Fibroblast of mammary gland (primary cell): Measurements from ENCODE around the gene COL15A1.

ENCODE experiments used
- DNase-seq: peaks from one replicate; pipeline ENCODE4 v3.0.0-alpha.2; 2010; ENCODE audit warnings: low read depth
- H3K4me3 ChIP-seq: 2 replicates; pipeline ENCODE4 v1.5.1; 2011; ENCODE audit warnings: low read depth, mild to moderate bottlenecking, low read length, moderate library complexity; ENCODE audit not compliant: control insufficient read depth
- TF ChIP-seq, protein P1 (sequence below): conservative IDR thresholded peaks from 2 replicates; pipeline ENCODE4 v1.5.1; 2011; ENCODE audit warnings: low read depth, low read length, inconsistent platforms; ENCODE audit not compliant: control insufficient read depth, insufficient read depth

COL15A1 gene

GRCh38 chr9:98943682-98944056 lies at the start of gene COL15A1:
Gene COL15A1 (plus strand): TSS chr9:98943907. CDS start chr9:98944062, 155 bp downstream.
- H3K4me3 ChIP-seq: peak within 1 kb of the TSS; percentile 57
- DNase-seq: no peak
- TF ChIP-seq, protein P1, sequence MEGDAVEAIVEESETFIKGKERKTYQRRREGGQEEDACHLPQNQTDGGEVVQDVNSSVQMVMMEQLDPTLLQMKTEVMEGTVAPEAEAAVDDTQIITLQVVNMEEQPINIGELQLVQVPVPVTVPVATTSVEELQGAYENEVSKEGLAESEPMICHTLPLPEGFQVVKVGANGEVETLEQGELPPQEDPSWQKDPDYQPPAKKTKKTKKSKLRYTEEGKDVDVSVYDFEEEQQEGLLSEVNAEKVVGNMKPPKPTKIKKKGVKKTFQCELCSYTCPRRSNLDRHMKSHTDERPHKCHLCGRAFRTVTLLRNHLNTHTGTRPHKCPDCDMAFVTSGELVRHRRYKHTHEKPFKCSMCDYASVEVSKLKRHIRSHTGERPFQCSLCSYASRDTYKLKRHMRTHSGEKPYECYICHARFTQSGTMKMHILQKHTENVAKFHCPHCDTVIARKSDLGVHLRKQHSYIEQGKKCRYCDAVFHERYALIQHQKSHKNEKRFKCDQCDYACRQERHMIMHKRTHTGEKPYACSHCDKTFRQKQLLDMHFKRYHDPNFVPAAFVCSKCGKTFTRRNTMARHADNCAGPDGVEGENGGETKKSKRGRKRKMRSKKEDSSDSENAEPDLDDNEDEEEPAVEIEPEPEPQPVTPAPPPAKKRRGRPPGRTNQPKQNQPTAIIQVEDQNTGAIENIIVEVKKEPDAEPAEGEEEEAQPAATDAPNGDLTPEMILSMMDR: no peak

- TF ChIP-seq, protein P1: no peak
- DNase-seq: no peak
Observed at GRCh38 chr9:98894171-98894570, 49.5 kb upstream of the COL15A1 start.

DNA sequence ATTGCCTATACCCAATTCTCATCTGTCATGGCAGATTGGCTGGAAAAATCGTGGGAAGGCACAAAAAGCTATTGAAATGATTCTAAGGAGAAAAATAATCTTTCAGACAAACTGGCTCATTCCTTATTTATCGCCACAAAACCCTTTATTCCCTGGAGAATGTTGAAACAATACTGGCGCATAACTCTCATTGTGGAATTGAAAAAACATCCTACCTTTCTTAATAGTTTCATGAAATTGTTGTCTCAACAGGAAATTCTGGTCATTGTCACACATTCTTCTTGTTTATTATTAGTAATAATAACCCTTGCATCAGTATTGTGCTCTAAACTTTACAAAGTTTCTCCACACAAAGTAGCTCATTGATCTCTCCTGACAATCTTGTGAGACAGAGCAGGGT lies 48.9 kb upstream of the COL15A1 start:
- H3K4me3 ChIP-seq: no peak overlapping the region
- TF ChIP-seq, protein P1: no peak
- DNase-seq: no peak

More at GRCh38 chr9:98894171-98894570, 49.5 kb upstream of the COL15A1 start:
- H3K4me3 ChIP-seq: no peak overlapping the region

- H3K4me3 ChIP-seq: no peak overlapping the region
- no peak for DNase-seq
- TF ChIP-seq, protein P1: no peak
Observed at GRCh38 chr9:98896632-98897031, 47.1 kb upstream of the COL15A1 start.

DNA sequence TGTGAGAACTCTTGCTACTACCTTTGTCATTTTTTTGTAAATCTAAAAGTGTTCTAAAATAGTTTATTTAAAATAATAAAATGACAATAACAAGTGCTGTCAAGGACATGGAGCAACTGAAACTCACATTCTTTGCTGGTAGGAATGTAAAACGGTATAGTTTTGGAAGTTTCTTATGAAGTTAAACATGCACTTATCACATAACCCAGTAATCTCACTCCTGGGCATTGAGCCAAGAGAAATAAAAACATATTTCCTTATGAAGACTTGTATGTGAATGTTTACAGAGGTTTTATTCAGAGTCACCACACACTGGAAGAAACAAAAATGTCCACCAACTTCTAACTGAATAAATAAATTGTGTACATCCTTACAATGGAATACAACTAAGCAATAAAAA lies 46.0 kb upstream of the COL15A1 start:
- no peak overlapping the region for H3K4me3 ChIP-seq
- peak; percentile 41 for DNase-seq
- TF ChIP-seq, protein P1: no peak

GRCh38 chr9:98899408-98900056 lies 44.2 kb upstream of the COL15A1 start:
- DNase-seq: peak; percentile 91
- no peak overlapping the region for H3K4me3 ChIP-seq
- TF ChIP-seq, protein P1: no peak
